GM18502 (cell line): ENCODE measurements around the gene DZIP1L.
"Not testable (repeated sequence)": the region's sequence is repeated elsewhere in the genome, so short reads cannot be mapped to it uniquely, and the experiment has no call there.

Experiments used
- ATAC-seq: cut with Tn5 transposase; IDR thresholded peaks from one replicate; pipeline ENCODE4 v1.9.1; 2021; ENCODE audit warnings: mild to moderate bottlenecking; ENCODE audit not compliant: unreplicated experiment, poor library complexity

The DZIP1L gene, protein sequence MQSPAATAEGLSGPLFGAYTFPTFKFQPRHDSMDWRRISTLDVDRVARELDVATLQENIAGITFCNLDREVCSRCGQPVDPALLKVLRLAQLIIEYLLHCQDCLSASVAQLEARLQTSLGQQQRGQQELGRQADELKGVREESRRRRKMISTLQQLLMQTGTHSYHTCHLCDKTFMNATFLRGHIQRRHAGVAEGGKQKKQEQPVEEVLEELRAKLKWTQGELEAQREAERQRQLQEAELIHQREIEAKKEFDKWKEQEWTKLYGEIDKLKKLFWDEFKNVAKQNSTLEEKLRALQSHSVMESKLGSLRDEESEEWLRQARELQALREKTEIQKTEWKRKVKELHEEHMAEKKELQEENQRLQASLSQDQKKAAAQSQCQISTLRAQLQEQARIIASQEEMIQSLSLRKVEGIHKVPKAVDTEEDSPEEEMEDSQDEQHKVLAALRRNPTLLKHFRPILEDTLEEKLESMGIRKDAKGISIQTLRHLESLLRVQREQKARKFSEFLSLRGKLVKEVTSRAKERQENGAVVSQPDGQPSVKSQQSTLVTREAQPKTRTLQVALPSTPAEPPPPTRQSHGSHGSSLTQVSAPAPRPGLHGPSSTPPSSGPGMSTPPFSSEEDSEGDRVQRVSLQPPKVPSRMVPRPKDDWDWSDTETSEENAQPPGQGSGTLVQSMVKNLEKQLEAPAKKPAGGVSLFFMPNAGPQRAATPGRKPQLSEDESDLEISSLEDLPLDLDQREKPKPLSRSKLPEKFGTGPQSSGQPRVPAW

DNA sequence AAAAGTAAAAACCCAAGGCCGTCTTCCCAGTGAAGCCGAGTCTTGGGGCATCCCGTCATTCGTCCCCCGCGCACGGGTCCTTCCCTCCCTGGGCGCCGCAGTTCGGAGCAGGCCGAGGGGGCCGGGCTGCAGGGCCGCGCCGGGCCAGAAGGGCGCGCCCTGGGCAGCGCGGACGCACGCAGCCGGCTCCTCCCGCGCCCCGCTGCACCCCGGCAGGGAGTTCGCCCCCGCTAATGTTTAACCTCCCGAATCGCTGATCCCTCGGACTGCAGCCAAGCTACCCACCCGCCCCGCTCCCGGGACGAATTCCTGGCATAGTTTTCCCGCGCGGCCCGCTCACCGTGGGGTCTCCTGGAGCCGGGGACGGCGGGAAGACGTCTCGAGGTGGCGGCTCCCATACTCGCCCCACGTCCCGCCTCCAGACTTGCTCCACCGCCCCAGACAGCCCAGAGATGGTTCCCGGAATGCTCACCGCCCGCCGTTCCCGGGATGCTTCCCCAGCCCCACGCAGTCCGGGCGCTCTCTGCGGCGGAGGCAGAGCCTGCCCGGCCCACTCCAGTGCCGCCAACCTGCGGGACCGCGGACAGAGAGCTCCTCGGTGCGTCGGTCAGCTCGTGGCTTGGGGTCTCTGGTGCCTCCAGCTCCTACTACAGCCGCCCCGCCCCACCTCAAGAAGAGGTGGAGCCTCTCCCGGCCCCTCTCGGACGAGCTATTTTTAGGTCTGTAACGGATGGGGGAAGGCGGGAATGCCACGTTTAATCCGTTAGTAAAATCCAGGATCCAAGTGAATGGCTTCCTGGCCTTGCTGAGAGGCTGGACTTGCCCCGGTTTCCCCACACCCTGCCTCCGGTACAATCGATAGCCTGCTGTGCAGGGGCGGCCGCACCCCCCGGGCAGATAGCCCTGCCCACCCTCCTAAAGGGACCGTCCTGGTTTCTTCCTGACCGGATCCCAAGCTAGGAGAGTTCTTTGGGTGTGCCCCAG, at the start of gene DZIP1L:
Gene DZIP1L (minus strand): TSS at position 621 of the 984 bp plus-strand sequence. CDS start 11,637 bp downstream, outside the sequence.
- peak; percentile 83 for ATAC-seq

GRCh38 chr3:138165061-138165460, 49.7 kb upstream of the DZIP1L start:
- no peak for ATAC-seq

- no peak for ATAC-seq
Observed at GRCh38 chr3:138157743-138158142, 42.3 kb upstream of the DZIP1L start.

GRCh38 chr3:138154534-138154933, 39.1 kb upstream of the DZIP1L start:
- ATAC-seq, result no peak

DNA sequence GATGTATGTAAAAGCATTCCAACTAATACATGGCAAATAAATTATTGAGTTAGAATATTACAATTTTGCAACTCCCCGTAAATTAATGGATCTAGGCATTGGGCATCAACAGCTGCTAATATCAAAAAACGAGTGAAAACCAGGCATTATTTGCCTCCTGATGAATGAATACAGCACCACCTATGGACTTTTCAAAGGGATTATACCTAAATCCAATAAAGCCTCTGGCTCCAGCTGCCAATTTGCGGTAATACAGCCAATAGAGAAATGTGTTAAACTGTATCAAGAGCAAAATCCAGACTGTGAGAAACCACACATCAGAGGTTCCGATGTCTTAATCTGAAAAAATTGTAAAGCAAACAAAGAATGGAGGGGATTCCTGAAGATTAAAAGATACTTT, 33.1 kb upstream of the DZIP1L start:
- ATAC-seq, result no peak

DNA sequence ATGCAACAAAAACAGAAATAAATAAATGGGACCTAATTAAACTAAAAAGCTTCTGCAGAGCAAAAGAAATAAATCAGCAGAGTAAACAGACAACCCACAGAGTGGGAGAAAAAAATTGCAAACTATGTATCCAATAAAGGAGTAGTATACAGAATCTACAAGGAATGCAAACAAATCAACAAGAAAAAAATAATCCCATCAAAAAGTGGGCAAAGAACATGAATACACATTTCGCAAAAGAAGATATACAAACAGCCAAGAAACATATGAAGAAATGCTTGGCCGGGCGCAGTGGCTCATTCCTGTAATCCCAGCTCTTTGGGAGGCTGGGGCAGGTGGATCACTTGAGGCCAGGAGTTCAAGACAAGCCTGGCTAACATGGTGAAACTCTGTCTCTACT, 26.8 kb upstream of the DZIP1L start:
- ATAC-seq, result not testable (repeated sequence)

- no peak for ATAC-seq
Observed at GRCh38 chr3:138140940-138141339, 25.5 kb upstream of the DZIP1L start.

DNA sequence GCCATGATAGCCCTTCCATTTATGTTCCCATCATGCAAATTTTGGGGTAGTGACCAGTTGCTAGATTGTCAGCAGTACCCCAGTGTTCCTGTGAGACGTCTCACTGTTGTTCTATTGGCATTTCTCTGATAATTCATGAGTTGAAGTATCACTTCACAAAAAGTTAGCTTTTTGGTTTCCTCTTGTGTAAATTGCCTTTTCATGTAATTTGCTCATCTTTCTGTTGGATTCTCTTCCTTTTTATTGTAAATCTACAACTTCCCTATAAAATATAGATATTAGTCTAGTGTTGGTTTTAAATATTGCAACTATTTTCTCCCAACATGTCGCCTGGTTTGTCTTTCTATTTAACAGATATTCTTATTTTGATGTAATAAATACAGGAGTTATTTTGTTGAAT, 24.3 kb upstream of the DZIP1L start:
- no peak for ATAC-seq

- ATAC-seq, result no peak
Observed at GRCh38 chr3:138137861-138138260, 22.5 kb upstream of the DZIP1L start.

DNA sequence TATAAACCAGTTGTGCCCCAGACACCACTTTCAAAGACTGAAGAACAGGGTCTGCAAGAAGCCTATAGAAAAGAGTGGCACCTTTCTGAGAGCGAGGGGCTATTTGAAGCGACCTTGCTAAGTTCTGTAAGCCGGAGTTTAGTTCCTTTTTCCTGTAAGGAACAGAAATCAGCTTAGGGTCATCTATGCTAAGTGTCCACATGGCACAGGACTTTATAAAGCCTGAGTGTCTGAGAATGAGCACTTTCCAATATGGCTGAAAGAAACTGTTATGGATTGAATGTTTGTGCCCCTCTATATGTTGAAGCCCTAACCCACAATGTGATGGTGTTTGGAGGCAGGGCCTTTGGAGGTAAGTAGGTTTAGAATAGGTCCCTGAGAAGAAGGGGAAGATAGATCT, 20.8 kb upstream of the DZIP1L start:
- ATAC-seq, result no peak

DNA sequence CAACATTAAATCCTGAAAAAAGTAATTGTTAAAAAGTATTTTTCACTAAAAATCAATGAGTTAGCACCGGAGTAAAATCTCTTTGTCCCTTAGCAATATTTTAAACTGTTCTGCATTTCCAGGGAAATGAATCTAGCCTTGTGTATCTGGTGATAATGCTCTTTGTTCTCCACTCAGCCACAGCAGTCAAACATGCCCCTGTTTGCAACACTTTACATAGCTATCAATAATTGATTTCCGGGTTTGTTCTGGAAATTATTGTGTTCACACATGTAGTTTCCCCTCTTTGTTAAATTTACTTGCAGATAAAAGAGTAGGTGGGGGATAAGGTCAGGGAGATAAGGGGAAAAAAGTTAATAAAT, 20.4 kb upstream of the DZIP1L start:
- no peak for ATAC-seq

GRCh38 chr3:138135146-138135832, 19.9 kb upstream of the DZIP1L start:
- ATAC-seq, result no peak

DNA sequence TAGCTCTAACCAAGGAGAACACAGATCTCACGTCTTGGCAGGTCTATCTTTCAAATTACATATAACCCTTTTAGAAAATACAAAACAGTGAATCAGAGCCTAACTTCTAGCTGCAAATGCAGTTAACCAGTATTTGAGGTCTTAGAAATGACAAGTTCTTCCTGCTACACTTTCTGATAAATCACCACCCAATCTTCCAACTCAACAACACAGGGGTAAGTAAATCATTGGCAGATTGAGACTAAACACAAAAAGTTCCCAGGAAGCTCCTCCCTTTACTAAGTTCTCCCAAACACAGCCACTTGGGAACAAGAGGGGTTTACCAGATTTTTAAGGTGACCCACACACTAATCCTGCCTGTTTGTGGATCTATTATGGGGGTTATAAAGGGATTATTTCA, 16.8 kb upstream of the DZIP1L start, which contains the start of gene A4GNT:
Gene A4GNT (minus strand): TSS at position 152 of the 400 bp plus-strand sequence. CDS start 1,134 bp downstream, outside the sequence.
- no peak for ATAC-seq

- no peak for ATAC-seq
Observed at GRCh38 chr3:138127636-138128365, 12.4 kb upstream of the DZIP1L start.

DNA sequence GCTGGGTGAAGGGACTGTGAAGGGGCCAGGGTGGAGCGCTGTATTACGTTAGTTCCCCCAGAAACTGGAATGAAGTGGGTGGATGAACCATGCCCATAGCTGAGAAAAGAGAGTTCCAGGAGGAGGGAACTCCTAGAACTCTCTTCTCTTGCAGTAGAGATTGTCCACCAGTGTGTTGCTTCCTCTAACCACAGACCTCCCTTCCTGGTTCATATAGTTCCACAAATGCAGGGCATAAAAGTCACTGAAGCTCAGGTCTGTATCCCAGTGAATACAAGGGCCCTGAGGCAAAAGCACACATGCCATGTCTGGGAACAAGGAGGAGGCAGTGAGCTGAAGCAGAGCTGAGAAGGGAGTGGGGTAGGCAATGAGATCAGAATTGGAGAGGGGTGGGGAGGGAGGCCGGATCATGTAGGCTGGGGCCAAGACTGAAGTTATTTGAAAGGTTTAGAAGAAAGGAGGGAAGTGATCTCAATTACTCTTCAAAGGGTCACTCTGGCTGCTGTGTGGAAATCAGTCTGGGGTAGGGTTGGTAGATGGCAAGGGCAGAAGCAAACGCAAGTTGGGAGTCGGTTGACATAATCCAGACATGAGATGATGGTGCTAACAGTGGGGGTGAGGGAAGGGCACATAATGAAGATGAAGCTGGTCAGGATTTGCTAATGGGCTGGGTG, 10.3 kb upstream of the DZIP1L start:
- no peak for ATAC-seq

- ATAC-seq, result no peak
Observed at GRCh38 chr3:138124706-138125355, 9.4 kb upstream of the DZIP1L start.

DNA sequence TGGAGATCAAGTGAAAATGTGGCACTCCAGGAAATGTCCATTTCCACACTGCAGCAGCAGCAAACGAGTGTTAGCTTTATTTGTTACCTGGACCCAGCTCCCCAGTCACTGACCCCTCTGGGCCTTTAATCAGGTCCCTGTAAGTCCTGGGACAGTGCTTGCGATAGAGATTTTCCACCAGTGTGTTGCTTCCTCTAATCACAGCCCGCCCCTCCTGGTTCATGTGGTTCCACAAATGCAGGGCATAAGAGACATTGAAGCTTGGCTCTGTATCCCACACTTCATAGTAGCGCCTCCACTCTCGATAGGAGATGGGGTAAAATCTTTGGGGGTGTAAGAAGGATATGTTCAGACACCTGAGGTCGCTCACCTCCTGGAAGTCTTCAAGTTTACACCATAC, 8.8 kb upstream of the DZIP1L start:
- no peak for ATAC-seq

- ATAC-seq, result no peak
Observed at GRCh38 chr3:138119423-138119766, 4.0 kb upstream of the DZIP1L start.
